Adipocyte (in vitro differentiated cells): ENCODE results near the gene MYO9B.

Experiments
- DNase-seq: peaks from one replicate; pipeline ENCODE4 v3.0.0-alpha.2; 2015; ENCODE audit warnings: low read depth
- H3K27me3 ChIP-seq: replicated peaks from 2 replicates; pipeline ENCODE4 v1.7.0; 2013; ENCODE audit warnings: mild to moderate bottlenecking, low read length, moderate library complexity; ENCODE audit not compliant: control insufficient read depth, insufficient read depth
- H3K36me3 ChIP-seq: 2 replicates; pipeline ENCODE4 v1.7.0; 2013; ENCODE audit warnings: low read length, mild to moderate bottlenecking, moderate library complexity; ENCODE audit not compliant: control insufficient read depth, insufficient read depth, severe bottlenecking
- H3K4me1 ChIP-seq: 2 replicates; pipeline ENCODE4 v1.7.0; 2013; ENCODE audit warnings: mild to moderate bottlenecking, low read length, moderate library complexity; ENCODE audit not compliant: control insufficient read depth, insufficient read depth
- H3K4me3 ChIP-seq: 2 replicates; pipeline ENCODE4 v1.7.0; 2013; ENCODE audit warnings: mild to moderate bottlenecking, low read length, moderate library complexity
- H3K9ac ChIP-seq: 2 replicates; pipeline ENCODE4 v1.7.0; 2013; ENCODE audit warnings: mild to moderate bottlenecking, low read length, moderate library complexity
- H3K9me3 ChIP-seq: 2 replicates; pipeline ENCODE4 v1.7.0; 2013; ENCODE audit warnings: mild to moderate bottlenecking, low read length, moderate library complexity; ENCODE audit not compliant: control insufficient read depth

The MYO9B gene

GRCh38 chr19:17078920-17079709, 3.5 kb downstream of the MYO9B start:
- Histone ChIP-seq H3K27me3 (no peaks in the 10 kb centered on the region), H3K36me3 (no peaks in the 10 kb centered on the region), H3K9ac (peak overlapping the region; percentile 94), H3K4me1 (peaks cover 57% of the 10 kb centered on the region), H3K4me3 (peak overlapping the region; percentile 81), H3K9me3 (no peaks in the 10 kb centered on the region)
- DNase-seq, result no peak

- peak overlapping the region; percentile 94 for H3K9ac ChIP-seq
- peaks cover 50% of the 10 kb centered on the region for H3K4me1 ChIP-seq
- H3K9me3 ChIP-seq, result no peaks in the 10 kb centered on the region
- no peaks in the 10 kb centered on the region for H3K27me3 ChIP-seq
- H3K4me3 ChIP-seq, result peak overlapping the region; percentile 81
- no peaks in the 10 kb centered on the region for H3K36me3 ChIP-seq
- DNase-seq, result peak; percentile 97
Observed at GRCh38 chr19:17079710-17080439, 4.3 kb downstream of the MYO9B start.

GRCh38 chr19:17080440-17080801, 4.8 kb downstream of the MYO9B start:
- H3K9me3 ChIP-seq, result no peaks in the 10 kb centered on the region
- peak overlapping the region; percentile 70 for H3K4me3 ChIP-seq
- H3K4me1 ChIP-seq, result peaks cover 50% of the 10 kb centered on the region
- no peak for DNase-seq
- peak overlapping the region; percentile 94 for H3K9ac ChIP-seq
- no peaks in the 10 kb centered on the region for H3K27me3 ChIP-seq
- H3K36me3 ChIP-seq, result no peaks in the 10 kb centered on the region

GRCh38 chr19:17081672-17082630, 6.4 kb downstream of the MYO9B start:
- no peaks in the 10 kb centered on the region for H3K9me3 ChIP-seq
- no peak overlapping the region for H3K4me3 ChIP-seq
- peak overlapping the region; percentile 47 for H3K9ac ChIP-seq
- H3K36me3 ChIP-seq, result no peaks in the 10 kb centered on the region
- H3K4me1 ChIP-seq, result peaks cover 46% of the 10 kb centered on the region
- no peaks in the 10 kb centered on the region for H3K27me3 ChIP-seq
- no peak for DNase-seq

- no peaks in the 10 kb centered on the region for H3K36me3 ChIP-seq
- H3K27me3 ChIP-seq, result no peaks in the 10 kb centered on the region
- DNase-seq, result no peak
Observed at GRCh38 chr19:17086120-17086519, 10.5 kb downstream of the MYO9B start.

GRCh38 chr19:17086834-17087233, 11.3 kb downstream of the MYO9B start:
- Histone ChIP-seq H3K4me3 (no peak overlapping the region), H3K36me3 (no peaks in the 10 kb centered on the region), H3K9me3 (no peaks in the 10 kb centered on the region), H3K4me1 (peaks cover 23% of the 10 kb centered on the region), H3K27me3 (no peaks in the 10 kb centered on the region), H3K9ac (peak overlapping the region; percentile 2)
- DNase-seq, result no peak

More at GRCh38 chr19:17086120-17086519, 10.5 kb downstream of the MYO9B start:
- H3K4me3 ChIP-seq, result no peak overlapping the region
- no peak overlapping the region for H3K9ac ChIP-seq
- peaks cover 26% of the 10 kb centered on the region for H3K4me1 ChIP-seq
- no peaks in the 10 kb centered on the region for H3K9me3 ChIP-seq

- Histone ChIP-seq H3K4me3 (no peak overlapping the region), H3K36me3 (peaks cover 2% of the 10 kb centered on the region), H3K9ac (no peak overlapping the region), H3K4me1 (peaks cover 15% of the 10 kb centered on the region), H3K9me3 (no peaks in the 10 kb centered on the region), H3K27me3 (no peaks in the 10 kb centered on the region)
- DNase-seq, result no peak
Observed at GRCh38 chr19:17088552-17088951, 13.0 kb downstream of the MYO9B start.

GRCh38 chr19:17090583-17090982, 15.0 kb downstream of the MYO9B start:
- Histone ChIP-seq H3K4me1 (peaks cover 29% of the 10 kb centered on the region), H3K9ac (no peak overlapping the region), H3K4me3 (no peak overlapping the region), H3K9me3 (no peaks in the 10 kb centered on the region), H3K36me3 (peaks cover 2% of the 10 kb centered on the region), H3K27me3 (no peaks in the 10 kb centered on the region)
- no peak for DNase-seq

GRCh38 chr19:17091758-17092333, 16.3 kb downstream of the MYO9B start:
- Histone ChIP-seq H3K9me3 (no peaks in the 10 kb centered on the region), H3K4me1 (peaks cover 37% of the 10 kb centered on the region), H3K4me3 (no peak overlapping the region), H3K27me3 (no peaks in the 10 kb centered on the region), H3K9ac (no peak overlapping the region), H3K36me3 (peaks cover 2% of the 10 kb centered on the region)
- DNase-seq, result no peak

- Histone ChIP-seq H3K36me3 (peaks cover 2% of the 10 kb centered on the region), H3K9me3 (no peaks in the 10 kb centered on the region), H3K4me1 (peaks cover 45% of the 10 kb centered on the region), H3K27me3 (no peaks in the 10 kb centered on the region), H3K9ac (no peak overlapping the region), H3K4me3 (no peak overlapping the region)
- no peak for DNase-seq
Observed at GRCh38 chr19:17092696-17093095, 17.1 kb downstream of the MYO9B start.
